HEK293 (cell line): ENCODE data around the gene F10.

ENCODE experiments used
- CTCF ChIA-PET: fragments of 350-600 bp; formaldehyde crosslinking; extraction: SDS; loops from one replicate; lab custom pipeline; 2021; ENCODE audit warnings: antibody characterized with exemption; lab: Yijun Ruan, JAX
- POLR2A ChIA-PET: fragments of 300-600 bp; formaldehyde crosslinking; extraction: SDS; loops from one replicate; lab custom pipeline; 2020; ENCODE audit warnings: antibody characterized with exemption, inconsistent platforms; lab: Yijun Ruan, JAX
- H3K27ac ChIP-seq: fragments of 200-500 bp; sonication (Bioruptor generic); 2 replicates; pipeline ENCODE4 v1.5.1; 2014; ENCODE audit warnings: low read depth, low read length, control low read depth, inconsistent platforms; ENCODE audit errors: extremely low read depth
- H3K36me3 ChIP-seq, 2 experiments: fragments of 200-500 bp in 1 of 2; sonication (Bioruptor generic) in 1 of 2; 1 replicate in 1 of 2; 2 replicates in 1 of 2; pipeline ENCODE4 v1.5.1; 2014 to 2017; ENCODE audit warnings: inconsistent platforms in 2 of 2, low read length in 2 of 2; ENCODE audit not compliant: control insufficient read depth in 2 of 2, insufficient read depth in 1 of 2
- H3K4me1 ChIP-seq: fragments of 200-500 bp; sonication (Bioruptor generic); 2 replicates; pipeline ENCODE4 v1.5.1; 2014; ENCODE audit warnings: mild to moderate bottlenecking, low read length, inconsistent platforms; ENCODE audit not compliant: control insufficient read depth, insufficient read depth
- H3K4me3 ChIP-seq: 2 replicates; pipeline ENCODE4 v1.5.1; 2011; ENCODE audit warnings: low read depth, mild to moderate bottlenecking, control low read depth, low read length, moderate library complexity
- H3K9me3 ChIP-seq: fragments of 200-500 bp; sonication (Bioruptor generic); 2 replicates; pipeline ENCODE4 v1.5.1; 2014; ENCODE audit warnings: low read depth, low read length, inconsistent platforms; ENCODE audit not compliant: control insufficient read depth, insufficient read depth
- HOXA7 ChIP-seq: sonication (generic); formaldehyde crosslinking; IDR thresholded peaks from 2 replicates; pipeline ENCODE4 v1.8.1; 2022; ENCODE audit warnings: missing genetic modification reagents, borderline replicate concordance
- HOXC10 ChIP-seq: sonication (generic); formaldehyde crosslinking; IDR thresholded peaks from 2 replicates; pipeline ENCODE4 v1.8.1; 2023; ENCODE audit warnings: mild to moderate bottlenecking, missing genetic modification reagents
- INSM2 ChIP-seq: fragments of 450-650 bp; formaldehyde crosslinking; IDR thresholded peaks from 2 replicates; pipeline ENCODE4 v1.5.1; 2016; ENCODE audit warnings: missing biosample characterization, missing genetic modification characterization
- MYNN ChIP-seq: fragments of 450-650 bp; formaldehyde crosslinking; IDR thresholded peaks from 2 replicates; pipeline ENCODE4 v1.5.1; 2016; ENCODE audit warnings: missing biosample characterization, missing genetic modification characterization, borderline replicate concordance
- MZF1 ChIP-seq: fragments of 450-650 bp; formaldehyde crosslinking; IDR thresholded peaks from 2 replicates; pipeline ENCODE4 v1.5.1; 2017; ENCODE audit warnings: missing biosample characterization, missing genetic modification characterization, borderline replicate concordance
- SP7 ChIP-seq: fragments of 450-650 bp; formaldehyde crosslinking; IDR thresholded peaks from 2 replicates; pipeline ENCODE4 v1.5.1; 2016; ENCODE audit warnings: missing biosample characterization, missing genetic modification characterization
- ZBTB44 ChIP-seq: fragments of 450-650 bp; IDR thresholded peaks from 2 replicates; pipeline ENCODE4 v1.5.1; 2018; ENCODE audit warnings: missing biosample characterization, mild to moderate bottlenecking, missing genetic modification characterization
- ZFP41 ChIP-seq: fragments of 450-650 bp; formaldehyde crosslinking; IDR thresholded peaks from 2 replicates; pipeline ENCODE4 v1.5.1; 2016; ENCODE audit warnings: missing biosample characterization, missing genetic modification characterization, borderline replicate concordance
- ZIC2 ChIP-seq: fragments of 450-650 bp; formaldehyde crosslinking; IDR thresholded peaks from 2 replicates; pipeline ENCODE4 v1.5.1; 2016; ENCODE audit warnings: missing biosample characterization, missing genetic modification characterization
- ZNF112 ChIP-seq: fragments of 450-650 bp; formaldehyde crosslinking; IDR thresholded peaks from 2 replicates; pipeline ENCODE4 v1.5.0; 2017; ENCODE audit warnings: missing biosample characterization, missing genetic modification characterization
- ZNF138 ChIP-seq: fragments of 450-650 bp; formaldehyde crosslinking; IDR thresholded peaks from 2 replicates; pipeline ENCODE4 v1.5.1; 2016; ENCODE audit warnings: missing biosample characterization, missing genetic modification characterization, borderline replicate concordance
- ZNF266 ChIP-seq: fragments of 450-650 bp; formaldehyde crosslinking; IDR thresholded peaks from 2 replicates; pipeline ENCODE4 v1.5.1; 2016; ENCODE audit warnings: missing biosample characterization, missing genetic modification characterization, low read depth
- ZNF292 ChIP-seq: fragments of 450-650 bp; formaldehyde crosslinking; IDR thresholded peaks from 2 replicates; pipeline ENCODE4 v1.5.1; 2016; ENCODE audit warnings: low read depth, missing biosample characterization, missing genetic modification characterization, borderline replicate concordance
- ZNF366 ChIP-seq: fragments of 450-650 bp; formaldehyde crosslinking; conservative IDR thresholded peaks from 2 replicates; pipeline ENCODE4 v1.5.1; 2016; ENCODE audit warnings: missing biosample characterization, missing genetic modification characterization
- ZNF404 ChIP-seq: fragments of 450-650 bp; formaldehyde crosslinking; IDR thresholded peaks from 2 replicates; pipeline ENCODE4 v1.5.1; 2017; ENCODE audit warnings: missing biosample characterization, missing genetic modification characterization
- ZNF416 ChIP-seq: fragments of 450-650 bp; formaldehyde crosslinking; IDR thresholded peaks from 2 replicates; pipeline ENCODE4 v1.5.1; 2016; ENCODE audit warnings: missing biosample characterization, missing genetic modification characterization
- ZNF501 ChIP-seq: fragments of 450-650 bp; formaldehyde crosslinking; IDR thresholded peaks from 2 replicates; pipeline ENCODE4 v1.5.1; 2016; ENCODE audit warnings: missing biosample characterization, missing genetic modification characterization
- ZNF560 ChIP-seq: fragments of 450-650 bp; formaldehyde crosslinking; IDR thresholded peaks from 2 replicates; pipeline ENCODE4 v1.5.1; 2017; ENCODE audit warnings: missing biosample characterization, missing genetic modification characterization, borderline replicate concordance
- ZNF621 ChIP-seq: fragments of 450-650 bp; formaldehyde crosslinking; IDR thresholded peaks from 2 replicates; pipeline ENCODE4 v1.5.1; 2017; ENCODE audit warnings: missing biosample characterization, missing genetic modification characterization
- ZNF654 ChIP-seq: fragments of 450-650 bp; formaldehyde crosslinking; IDR thresholded peaks from 2 replicates; pipeline ENCODE4 v1.5.1; 2016; ENCODE audit warnings: low read depth, missing biosample characterization, missing genetic modification characterization
- ZNF658 ChIP-seq: fragments of 450-650 bp; formaldehyde crosslinking; IDR thresholded peaks from 2 replicates; pipeline ENCODE4; 2016; ENCODE audit warnings: missing biosample characterization, missing genetic modification characterization
- ZNF660 ChIP-seq: fragments of 450-650 bp; IDR thresholded peaks from 2 replicates; pipeline ENCODE4 v1.5.1; 2018; ENCODE audit warnings: missing biosample characterization, mild to moderate bottlenecking, missing genetic modification characterization
- ZNF692 ChIP-seq: fragments of 450-650 bp; formaldehyde crosslinking; IDR thresholded peaks from 2 replicates; pipeline ENCODE4 v1.5.1; 2016; ENCODE audit warnings: missing biosample characterization, missing genetic modification characterization
- ZNF777 ChIP-seq: fragments of 450-650 bp; formaldehyde crosslinking; IDR thresholded peaks from 2 replicates; pipeline ENCODE4 v1.5.1; 2017; ENCODE audit warnings: missing biosample characterization, missing genetic modification characterization, borderline replicate concordance
- ZNF837 ChIP-seq: fragments of 450-650 bp; formaldehyde crosslinking; IDR thresholded peaks from 2 replicates; pipeline ENCODE4 v1.5.1; 2016; ENCODE audit warnings: missing biosample characterization, missing genetic modification characterization
- TF ChIP-seq, protein P1 (sequence below): fragments of 450-650 bp; formaldehyde crosslinking; IDR thresholded peaks from 2 replicates; pipeline ENCODE4 v1.5.1; 2016; ENCODE audit warnings: missing biosample characterization, missing genetic modification characterization
- TF ChIP-seq, protein P2 (sequence below): fragments of 450-650 bp; formaldehyde crosslinking; IDR thresholded peaks from 2 replicates; pipeline ENCODE4 v1.5.1; 2016; ENCODE audit warnings: missing biosample characterization, missing genetic modification characterization, low read depth
- TF ChIP-seq, protein P3 (sequence below): fragments of 450-650 bp; formaldehyde crosslinking; IDR thresholded peaks from 2 replicates; pipeline ENCODE4 v1.5.1; 2016; ENCODE audit warnings: missing biosample characterization, missing genetic modification characterization

Gene F10

DNA sequence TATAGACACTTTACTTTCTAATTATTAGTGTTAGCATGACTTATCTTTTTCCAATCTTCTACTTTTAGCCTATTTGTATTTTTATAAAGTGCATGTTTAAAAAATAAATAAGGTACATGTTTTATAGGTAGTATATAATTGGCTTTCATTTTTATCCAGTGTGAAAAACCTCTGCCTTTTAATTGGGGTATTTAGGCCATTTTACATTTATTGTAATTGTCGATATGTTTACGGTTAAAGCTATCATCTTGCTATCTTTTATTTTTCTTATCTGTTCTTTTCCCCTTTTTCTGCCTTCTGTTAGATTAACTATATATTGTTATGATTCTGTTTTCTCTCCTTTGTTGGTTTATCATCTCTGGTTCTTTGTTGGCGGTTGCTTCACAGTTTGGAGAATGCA, 45.0 kb downstream of the F10 start:
- ChIA-PET POLR2A (no interaction called here), CTCF (no interaction called here)
- Histone ChIP-seq H3K4me1 (no peaks in the 10 kb centered on the region), H3K27ac (no peak overlapping the region), H3K9me3 (no peaks in the 10 kb centered on the region), H3K4me3 (no peak overlapping the region), H3K36me3 (peaks cover 0 to 28% of the 10 kb centered on the region in 2 experiments; a peak in 2 of 3 replicates)
- TF ChIP-seq ZNF692 (no peak), ZNF366 (no peak), ZNF654 (tag by site-specific recombination) (no peak), ZNF404 (tag by site-specific recombination) (no peak), ZFP41 (tag by site-specific recombination) (no peak), MZF1 (tag by site-specific recombination) (no peak), ZNF501 (no peak), ZNF266 (tag by site-specific recombination) (no peak), ZNF658 (no peak), ZNF292 (no peak), ZNF416 (tag by site-specific recombination) (no peak), ZNF777 (no peak), ZIC2 (tag by site-specific recombination) (no peak)
- TF ChIP-seq, protein P1, sequence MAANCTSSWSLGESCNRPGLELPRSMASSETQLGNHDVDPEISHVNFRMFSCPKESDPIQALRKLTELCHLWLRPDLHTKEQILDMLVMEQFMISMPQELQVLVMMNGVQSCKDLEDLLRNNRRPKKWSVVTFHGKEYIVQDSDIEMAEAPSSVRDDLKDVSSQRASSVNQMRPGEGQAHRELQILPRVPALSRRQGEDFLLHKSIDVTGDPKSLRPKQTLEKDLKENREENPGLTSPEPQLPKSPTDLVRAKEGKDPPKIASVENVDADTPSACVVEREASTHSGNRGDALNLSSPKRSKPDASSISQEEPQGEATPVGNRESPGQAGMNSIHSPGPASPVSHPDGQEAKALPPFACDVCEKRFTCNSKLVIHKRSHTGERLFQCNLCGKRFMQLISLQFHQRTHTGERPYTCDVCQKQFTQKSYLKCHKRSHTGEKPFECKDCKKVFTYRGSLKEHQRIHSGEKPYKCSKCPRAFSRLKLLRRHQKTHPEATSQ (tag by site-specific recombination), result no peak
- TF ChIP-seq, protein P2, sequence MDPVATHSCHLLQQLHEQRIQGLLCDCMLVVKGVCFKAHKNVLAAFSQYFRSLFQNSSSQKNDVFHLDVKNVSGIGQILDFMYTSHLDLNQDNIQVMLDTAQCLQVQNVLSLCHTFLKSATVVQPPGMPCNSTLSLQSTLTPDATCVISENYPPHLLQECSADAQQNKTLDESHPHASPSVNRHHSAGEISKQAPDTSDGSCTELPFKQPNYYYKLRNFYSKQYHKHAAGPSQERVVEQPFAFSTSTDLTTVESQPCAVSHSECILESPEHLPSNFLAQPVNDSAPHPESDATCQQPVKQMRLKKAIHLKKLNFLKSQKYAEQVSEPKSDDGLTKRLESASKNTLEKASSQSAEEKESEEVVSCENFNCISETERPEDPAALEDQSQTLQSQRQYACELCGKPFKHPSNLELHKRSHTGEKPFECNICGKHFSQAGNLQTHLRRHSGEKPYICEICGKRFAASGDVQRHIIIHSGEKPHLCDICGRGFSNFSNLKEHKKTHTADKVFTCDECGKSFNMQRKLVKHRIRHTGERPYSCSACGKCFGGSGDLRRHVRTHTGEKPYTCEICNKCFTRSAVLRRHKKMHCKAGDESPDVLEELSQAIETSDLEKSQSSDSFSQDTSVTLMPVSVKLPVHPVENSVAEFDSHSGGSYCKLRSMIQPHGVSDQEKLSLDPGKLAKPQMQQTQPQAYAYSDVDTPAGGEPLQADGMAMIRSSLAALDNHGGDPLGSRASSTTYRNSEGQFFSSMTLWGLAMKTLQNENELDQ, result no peak
- TF ChIP-seq, protein P3, sequence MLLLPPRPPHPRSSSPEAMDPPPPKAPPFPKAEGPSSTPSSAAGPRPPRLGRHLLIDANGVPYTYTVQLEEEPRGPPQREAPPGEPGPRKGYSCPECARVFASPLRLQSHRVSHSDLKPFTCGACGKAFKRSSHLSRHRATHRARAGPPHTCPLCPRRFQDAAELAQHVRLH (tag by site-specific recombination), result no peak

DNA sequence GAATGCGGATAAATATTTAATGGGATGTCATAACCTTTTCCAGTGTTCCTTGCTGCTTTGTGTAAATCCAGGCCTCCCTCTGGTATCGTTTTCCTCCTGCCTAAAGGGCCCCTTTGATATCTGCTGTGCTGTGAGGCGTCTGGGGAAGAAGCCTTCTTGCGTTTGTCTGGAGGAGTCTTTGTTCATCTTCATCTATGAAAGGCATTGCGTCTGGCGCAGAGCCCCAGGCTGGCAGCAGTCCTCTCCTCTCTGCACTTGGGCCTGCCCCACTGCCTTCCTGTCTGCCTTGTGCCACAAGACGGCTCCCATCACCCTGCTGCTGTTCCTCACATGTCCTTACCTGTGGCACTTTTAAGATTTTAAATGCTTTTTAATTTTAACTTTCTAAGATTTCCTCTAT, 45.6 kb downstream of the F10 start:
- H3K27ac ChIP-seq, result no peak overlapping the region
- ChIA-PET POLR2A (no interaction called here), CTCF (no interaction called here)
- no peaks in the 10 kb centered on the region for H3K4me1 ChIP-seq
- no peaks in the 10 kb centered on the region for H3K9me3 ChIP-seq
- peaks cover 0 to 35% of the 10 kb centered on the region in 2 experiments; a peak in 2 of 3 replicates for H3K36me3 ChIP-seq
- no peak overlapping the region for H3K4me3 ChIP-seq
- no peak for TF ChIP-seq ZNF138 (tag by site-specific recombination)
- no peak for TF ChIP-seq ZNF660 (tag by site-specific recombination)
- no peak for TF ChIP-seq HOXA7 (CRISPR knock-in tag)
- TF ChIP-seq ZNF621, result no peak
- TF ChIP-seq ZNF112, result no peak
- no peak for TF ChIP-seq ZNF560 (tag by site-specific recombination)
- no peak for TF ChIP-seq HOXC10 (CRISPR knock-in tag)
- TF ChIP-seq ZNF837, result no peak
- no peak for TF ChIP-seq INSM2 (tag by site-specific recombination)
- no peak for TF ChIP-seq SP7 (tag by site-specific recombination)
- TF ChIP-seq MYNN (tag by site-specific recombination), result no peak
- TF ChIP-seq ZBTB44 (tag by site-specific recombination), result no peak
